Thyroid gland (tissue), 4 donors: Measurements from ENCODE around the gene MAP3K8.

ENCODE experiments used
- CTCF ChIP-seq, 6 experiments: fragments of 200-600 bp in 3 of 6; fragments of 450-650 bp in 3 of 6; sonication (generic) in 3 of 6; IDR thresholded peaks; one replicate each; pipeline ENCODE4 v1.5.1; 2016 to 2019; ENCODE audit warnings: antibody characterized with exemption in 6 of 6, mild to moderate bottlenecking in 2 of 6, inconsistent platforms in 1 of 6, moderate library complexity in 1 of 6
- POLR2A ChIP-seq, 2 donors: fragments of 450-650 bp; IDR thresholded peaks; one replicate each; pipeline ENCODE4 v1.6.1; 2017; ENCODE audit warnings: antibody characterized with exemption in 2 of 2, mild to moderate bottlenecking in 2 of 2, moderate library complexity in 1 of 2

GRCh38 chr10:30472414-30473155 is 38.6 kb downstream of the MAP3K8 start:
- no peak for TF ChIP-seq CTCF (IDR thresholded peaks at IDR 0.05)
- TF ChIP-seq POLR2A (IDR thresholded peaks at IDR 0.05): no peak
